Activated CD4-positive, alpha-beta T cell treated with anti-CD3 and anti-CD28 coated beads, Interleukin-2, amount 50 U/mL, for 4 hours (primary cell): ENCODE results near the gene ASF1B.

Experiments
- DNase-seq, 2 experiments: peaks; one replicate each; pipeline ENCODE4 v3.0.0-alpha.2; 2020

ASF1B gene

GRCh38 chr19:14081797-14082674 lies 54.4 kb downstream of the ASF1B start:
- DNase-seq: peak in 1 of 2 experiments; percentile 29

- DNase-seq: peak; percentile 98
Measured at GRCh38 chr19:14080887-14081796, 55.2 kb downstream of the ASF1B start.

DNA sequence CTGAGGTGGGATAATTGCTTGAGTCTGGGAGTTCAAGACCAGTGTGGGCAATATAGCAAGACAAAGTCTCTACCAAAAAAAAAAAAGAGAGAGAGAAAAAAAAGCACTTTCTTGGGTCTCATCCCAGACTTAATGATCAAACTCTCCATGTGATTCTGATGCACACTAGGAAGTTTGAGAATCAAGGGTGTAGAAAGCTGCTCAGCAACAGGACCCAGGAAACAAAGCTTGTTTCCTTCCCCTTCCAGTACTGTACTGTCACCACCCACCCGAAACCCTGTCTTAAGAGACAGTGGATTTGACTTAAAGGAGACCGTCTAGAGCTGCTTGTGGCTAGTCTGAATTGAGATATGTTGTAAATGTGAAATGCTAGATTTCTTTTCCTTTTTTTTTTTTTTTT lies 58.0 kb downstream of the ASF1B start:
- no peak for DNase-seq

DNA sequence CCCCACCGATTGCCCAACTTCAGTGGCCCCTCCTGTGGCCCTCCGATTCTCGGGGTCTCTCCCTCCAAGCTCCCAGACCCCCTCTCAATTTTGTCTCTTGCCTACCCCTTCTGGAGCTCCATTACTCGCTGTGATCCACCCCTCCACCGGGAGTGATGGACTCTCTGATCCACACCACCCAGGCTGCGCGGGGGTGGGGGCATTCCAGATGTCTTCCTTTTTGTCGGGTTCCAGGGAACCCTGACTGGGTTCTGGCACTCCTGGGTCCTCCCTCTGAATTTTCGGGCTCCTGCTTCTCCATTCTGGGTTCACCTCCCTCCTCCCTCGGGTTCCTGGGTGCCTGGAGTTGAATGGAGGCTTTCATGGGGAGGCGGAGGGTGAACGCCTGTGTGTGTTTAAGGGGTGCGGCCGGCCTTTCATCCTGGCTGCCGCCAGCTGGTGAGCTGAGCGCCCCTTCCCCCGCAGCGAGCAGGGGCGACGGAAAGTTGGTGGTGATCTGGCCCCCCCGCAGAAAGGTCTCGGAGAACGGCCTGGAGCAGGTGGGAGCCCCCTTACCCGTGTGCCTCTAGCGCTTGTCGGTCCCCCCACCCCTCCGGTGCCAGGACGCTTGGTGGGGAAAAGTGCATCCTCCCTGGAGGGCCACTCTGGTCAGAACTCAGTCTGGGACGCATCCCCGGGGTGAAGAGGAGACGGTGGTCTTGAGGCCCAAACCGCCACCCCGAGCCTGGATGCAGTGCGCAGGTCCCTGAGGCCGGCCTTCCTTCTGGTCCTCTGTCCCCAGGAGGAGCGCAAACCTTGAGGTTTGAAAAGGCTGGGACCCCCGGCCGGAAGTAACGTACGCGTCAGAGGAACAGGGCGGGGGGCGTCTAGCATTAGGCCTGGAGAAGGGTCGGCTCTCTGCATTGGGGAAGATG lies 62.2 kb downstream of the ASF1B start:
- peak in 1 of 2 experiments; percentile 26 for DNase-seq

DNA sequence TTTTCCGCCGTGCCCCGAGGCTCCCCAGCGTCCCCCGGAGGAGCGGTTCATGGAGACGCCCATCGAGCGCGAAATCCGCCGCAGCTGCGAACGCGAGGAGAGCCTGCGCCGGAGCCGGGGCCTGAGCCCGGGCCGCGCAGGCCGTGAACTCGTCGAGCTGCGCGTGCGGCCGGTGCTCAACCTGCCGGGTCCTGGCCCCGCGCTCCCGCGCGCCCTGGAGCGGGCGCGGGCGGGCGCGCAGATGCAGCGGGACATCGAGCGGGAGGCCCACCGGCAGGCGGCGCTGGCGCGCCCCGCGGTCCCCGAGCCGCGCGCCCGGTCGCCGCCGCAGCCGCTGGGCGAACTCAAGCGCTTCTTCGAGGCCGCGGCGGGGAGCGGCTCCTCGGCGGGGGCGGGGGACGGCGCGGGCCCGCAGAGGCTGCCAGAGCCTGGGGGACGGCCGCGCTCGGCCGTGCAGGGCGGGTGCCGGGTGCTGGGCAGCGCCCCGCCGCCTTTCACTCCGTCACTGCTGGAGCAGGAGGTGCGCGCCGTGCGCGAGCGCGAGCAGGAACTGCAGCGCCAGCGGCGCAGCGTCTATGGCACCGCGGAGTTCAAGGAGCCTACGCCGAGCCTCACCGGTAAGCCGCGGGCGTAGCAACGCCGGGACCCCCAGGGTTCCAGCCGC lies 63.0 kb downstream of the ASF1B start:
- DNase-seq: peak; percentile 57 to 64

DNA sequence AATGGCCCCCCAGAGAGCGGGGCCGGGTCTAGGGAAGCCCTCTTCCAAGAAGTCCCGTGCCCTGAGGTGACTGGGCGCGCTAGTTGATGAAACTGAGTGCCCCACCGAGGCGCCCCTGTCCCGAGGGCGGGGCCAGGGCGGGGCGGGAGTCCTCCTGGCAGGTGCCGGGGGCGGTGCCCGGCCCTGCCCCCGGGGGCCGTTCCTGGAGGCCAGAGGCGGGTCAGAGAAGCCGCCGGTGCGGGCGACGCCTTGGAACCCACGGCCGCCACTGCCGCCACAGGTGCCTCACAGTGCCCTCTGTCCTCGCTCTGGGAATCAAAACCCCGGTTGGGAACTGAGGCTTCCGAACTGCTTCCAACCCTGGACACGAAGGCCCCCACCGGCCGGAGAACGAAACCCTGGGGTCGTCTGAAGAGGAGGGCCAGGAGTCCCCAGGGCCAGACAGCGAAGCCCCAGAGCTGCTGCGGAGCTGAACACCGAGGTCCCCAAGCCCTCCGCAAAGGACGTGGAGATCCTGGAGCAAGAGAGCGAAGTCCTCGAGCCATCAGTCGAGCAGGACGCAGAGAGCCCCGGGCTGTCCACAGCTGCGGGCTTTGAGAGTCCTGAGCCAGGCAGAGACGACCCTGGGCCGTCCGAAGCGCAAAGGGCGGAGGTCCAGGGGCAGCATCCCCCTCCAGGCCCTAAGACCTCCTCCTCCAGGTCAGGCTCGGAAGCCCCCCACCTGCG lies 63.7 kb downstream of the ASF1B start, which contains the start of gene MISP3:
Gene MISP3 (plus strand): TSS at position 252 of the 726 bp plus-strand sequence. CDS start 524 bp downstream, outside the sequence.
- DNase-seq: no peak

- DNase-seq: no peak
Measured at GRCh38 chr19:14070268-14071050, 65.9 kb downstream of the ASF1B start.
